ENCODE data around the gene BAIAP3. TPM values are rescaled to one million over a fixed set of nuclear protein-coding genes. Genes with fewer than 3 reads are reported as not detected.

BAIAP3 gene
- polyA plus RNA-seq, 3 donors = 5.9 to 7.8 (median 7.0) TPM

DNA sequence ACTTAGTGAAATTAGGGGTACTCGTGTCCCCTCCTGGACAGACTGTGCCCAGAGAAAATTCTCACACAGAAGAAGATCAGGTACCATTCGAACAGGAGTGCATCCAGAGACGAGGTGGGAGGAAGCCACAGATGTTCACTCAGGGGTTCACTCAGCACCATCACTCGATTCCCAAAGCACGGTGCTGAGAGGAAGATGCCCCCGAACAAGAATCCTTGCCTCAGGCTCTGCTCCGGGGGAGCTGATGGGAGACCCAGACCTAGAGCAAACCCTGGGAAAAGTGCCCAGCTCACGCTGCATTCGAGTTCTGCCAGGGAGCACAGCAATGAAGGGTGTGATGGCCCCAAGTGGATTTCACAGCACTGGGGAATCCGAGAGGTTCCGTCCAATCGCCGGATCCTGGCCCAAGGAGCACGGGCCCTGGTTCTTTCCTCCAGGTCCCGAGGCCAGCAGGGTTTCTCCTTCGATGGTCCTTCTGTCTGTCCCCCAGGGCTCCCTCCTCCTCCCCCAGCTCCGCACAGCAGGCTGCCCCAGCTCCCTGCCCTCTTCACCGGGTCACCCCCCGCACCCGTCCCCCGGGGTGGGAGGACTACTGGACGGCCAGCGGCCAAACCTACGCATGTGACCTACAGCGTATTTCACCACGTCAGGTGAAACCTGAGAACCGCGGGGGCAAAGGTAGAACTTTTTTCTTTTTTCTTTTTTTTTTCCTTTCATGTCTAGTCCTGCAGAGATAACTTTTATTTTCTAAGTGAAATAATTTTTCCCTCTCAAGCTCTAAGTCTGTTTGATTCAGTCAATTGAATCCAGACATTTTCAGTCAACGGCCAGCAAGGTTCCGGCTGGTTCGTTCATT lies 34.2 kb upstream of the BAIAP3 start:
- DNase-seq = no peak

- no peak for DNase-seq
Observed at GRCh38 chr16:1299868-1300203, 33.6 kb upstream of the BAIAP3 start.

DNA sequence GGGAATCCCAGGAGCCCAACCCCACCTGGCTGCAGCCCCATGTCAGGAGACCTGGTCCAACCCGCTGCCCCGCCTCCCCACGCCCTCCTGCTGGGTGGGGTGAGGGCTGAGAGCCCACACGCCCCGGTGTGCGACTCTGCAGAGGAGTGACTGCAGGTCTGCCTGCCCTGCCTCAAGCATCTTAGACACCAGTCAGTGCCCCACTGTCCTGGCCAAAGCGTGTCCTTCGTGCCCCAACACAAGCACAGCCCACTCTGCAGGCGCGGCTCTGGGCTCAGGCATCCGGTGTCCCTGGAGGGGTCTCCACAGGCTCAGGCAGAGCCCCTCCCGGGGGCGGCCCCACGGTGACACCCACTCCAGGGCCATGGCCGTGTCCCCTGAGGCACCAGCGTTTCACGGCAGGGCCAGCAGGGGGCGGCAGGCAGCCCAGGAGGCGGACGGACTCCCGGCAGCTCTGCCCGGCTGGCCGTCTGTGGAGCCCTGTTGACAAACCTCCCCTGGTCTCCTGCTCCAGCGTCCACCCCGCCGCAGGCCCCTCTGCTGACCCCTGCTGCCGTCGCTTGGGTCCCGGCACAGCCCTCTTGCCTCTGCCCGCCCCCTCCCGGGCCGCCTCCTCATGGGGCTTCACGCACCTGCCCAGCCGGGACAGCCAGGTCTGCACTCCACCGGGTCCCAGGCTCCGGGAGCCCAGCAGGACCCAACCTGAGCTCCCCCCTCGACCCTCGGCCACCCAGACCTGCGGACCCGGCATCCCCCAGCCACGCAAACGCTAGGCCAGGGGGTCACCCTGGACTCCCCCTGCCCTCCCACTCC lies 32.6 kb upstream of the BAIAP3 start:
- DNase-seq = peak; percentile 61

- DNase-seq = no peak
Observed at GRCh38 chr16:1301562-1301961, 31.9 kb upstream of the BAIAP3 start.

GRCh38 chr16:1305823-1306222 lies 27.6 kb upstream of the BAIAP3 start:
- DNase-seq = no peak

- no peak for DNase-seq
Observed at GRCh38 chr16:1306334-1306733, 27.1 kb upstream of the BAIAP3 start.

DNA sequence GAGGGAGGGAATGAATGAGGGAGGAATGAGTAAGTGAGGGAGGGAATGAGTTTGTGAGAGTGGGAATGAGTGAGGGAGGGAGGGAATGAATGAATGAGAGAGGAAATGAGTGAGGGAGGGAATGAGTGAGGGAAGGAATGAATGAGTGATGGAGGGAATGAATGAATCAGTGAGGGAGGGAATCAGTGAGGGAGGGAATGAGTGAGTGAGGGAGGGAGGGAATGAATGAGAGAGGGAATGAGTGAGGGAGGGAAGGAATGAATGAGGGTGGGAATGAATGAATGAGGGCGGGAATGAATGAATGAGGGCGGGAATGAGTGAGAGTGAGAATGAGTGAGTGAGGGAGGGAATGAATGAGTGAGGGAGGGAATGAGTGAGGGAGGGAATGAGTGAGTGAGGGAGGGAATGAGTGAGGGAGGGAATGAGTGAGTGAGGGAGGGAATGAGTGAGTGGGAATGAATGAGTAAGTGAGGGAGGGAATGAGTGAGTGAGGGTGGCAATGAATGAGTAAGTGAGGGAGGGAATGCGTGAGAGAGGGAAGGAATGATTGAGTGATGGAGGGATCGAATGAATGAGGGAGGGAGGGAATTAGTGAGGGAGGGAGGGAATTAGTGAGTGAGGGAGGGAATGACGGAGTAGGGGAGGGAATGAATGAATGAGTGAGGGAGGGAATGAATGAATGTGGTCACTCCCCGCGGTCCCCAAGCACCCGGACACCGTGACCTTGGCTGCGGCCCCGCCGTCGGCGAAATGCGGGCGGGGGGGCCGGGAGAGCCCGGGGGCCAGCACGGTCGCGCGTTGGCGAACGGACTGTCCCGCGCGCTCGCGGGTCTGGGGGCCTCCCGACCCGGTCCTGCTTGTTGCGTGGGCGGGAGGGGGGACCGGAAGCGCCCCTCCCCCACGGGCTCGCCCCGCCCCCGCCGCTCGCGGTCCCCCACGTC lies 25.1 kb upstream of the BAIAP3 start:
- DNase-seq = no peak

- peak; percentile 98 for DNase-seq
Observed at GRCh38 chr16:1308977-1309885, 24.2 kb upstream of the BAIAP3 start, which contains the start of gene UBE2I. Gene UBE2I (plus strand): TSS chr16:1309636. CDS start chr16:1314031, 4,395 bp downstream.

- no peak for DNase-seq
Observed at GRCh38 chr16:1309888-1310831, 23.3 kb upstream of the BAIAP3 start.

- DNase-seq = no peak
Observed at GRCh38 chr16:1310832-1311200, 22.6 kb upstream of the BAIAP3 start.

DNA sequence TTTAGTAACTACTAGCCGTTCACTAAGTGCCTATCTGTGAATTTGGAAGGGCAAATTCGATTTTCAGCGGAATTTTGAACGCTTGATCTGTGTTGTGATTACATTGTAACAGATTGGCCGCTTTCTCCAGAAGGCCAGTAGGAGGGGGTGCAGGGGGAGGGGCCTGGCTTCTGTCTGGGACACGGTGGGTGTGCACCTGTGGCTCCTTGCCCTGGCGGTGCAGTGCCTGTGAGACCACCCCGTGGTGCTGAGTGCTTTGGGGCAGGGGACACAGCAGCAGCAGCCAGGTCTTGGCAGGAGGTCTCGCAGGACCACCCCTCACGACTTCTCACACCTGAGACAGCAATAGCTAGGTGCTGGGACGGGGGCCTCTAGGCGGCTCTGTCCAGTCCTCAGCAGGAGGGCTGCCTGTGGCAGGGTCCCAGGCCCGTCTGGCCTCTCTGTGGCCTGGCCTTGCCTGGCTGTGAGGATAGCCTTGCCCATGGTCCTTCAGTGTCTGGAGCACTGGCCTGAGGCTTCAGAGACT lies 22.2 kb upstream of the BAIAP3 start:
- DNase-seq = no peak

DNA sequence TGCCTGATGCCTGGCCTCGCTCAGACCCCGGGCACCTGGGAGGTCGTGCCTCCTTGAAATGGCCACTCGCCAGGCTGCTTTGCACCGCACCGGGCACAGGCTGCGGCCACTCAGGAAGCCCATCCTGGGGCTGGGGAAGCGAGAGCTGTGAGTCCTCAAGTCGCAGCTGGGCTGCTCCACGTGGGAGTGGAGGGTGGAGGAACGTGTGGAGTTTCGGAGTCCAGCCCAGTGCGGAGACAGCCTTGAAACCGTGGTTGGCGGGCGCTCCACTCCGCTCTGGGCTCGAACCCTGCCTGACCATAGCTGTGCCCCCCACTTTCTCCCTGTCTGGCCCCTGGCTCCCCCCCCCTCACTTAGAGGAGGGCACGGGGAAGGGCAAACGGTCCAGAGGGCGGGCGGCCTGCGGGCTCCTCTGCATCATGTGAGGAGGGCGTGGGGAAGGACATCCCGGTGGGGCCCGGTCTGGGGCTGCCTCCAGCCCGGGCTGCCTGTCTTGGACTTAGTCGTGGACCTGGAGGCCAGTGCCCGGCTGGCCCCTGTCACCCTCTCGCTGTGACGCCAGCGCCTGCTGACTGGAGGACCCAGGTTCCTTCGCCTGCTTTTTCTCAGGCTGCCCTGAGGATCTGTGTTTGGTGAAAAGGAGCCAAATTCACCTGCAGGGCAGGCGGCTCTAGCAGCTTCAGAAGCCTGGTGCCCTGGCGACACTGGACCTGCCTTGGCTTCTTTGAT lies 21.5 kb upstream of the BAIAP3 start:
- no peak for DNase-seq

DNA sequence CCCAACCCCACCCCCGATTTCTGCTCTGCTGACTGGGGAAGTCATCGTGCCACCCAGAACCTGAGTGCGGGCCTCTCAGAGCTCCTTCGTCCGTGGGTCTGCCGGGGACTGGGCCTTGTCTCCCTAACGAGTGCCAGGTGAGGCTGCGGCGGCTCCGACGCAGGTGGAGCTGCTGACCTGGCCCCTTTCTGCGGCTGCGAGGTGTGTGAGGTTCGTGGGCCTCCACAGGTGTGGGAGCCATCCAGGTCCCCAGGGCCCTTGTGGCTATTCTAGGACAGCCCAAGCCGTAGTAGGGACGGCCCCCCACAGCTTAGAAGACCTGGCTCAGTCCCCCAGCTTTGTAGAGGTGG lies 21.0 kb upstream of the BAIAP3 start:
- no peak for DNase-seq

DNA sequence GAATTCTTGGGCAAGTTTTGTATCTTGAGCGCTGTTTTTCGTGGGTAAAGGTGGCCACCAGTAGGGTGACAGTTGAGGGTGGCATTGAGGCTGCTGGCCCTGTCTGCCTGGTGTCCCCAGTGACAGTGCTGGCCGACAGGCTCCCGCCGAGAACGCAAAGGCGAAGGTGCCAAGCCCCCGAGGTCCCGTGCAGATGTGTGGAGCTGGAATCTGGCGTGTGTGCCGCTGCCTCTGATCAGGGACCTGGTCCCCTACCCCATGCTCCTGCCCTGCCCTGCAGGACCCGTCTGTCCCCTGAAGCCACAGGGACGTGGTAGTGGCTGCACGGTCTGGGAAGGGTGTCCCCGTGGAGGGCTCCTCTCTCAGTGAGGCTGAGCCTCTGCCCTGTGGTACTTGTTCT lies 20.5 kb upstream of the BAIAP3 start:
- DNase-seq = no peak

DNA sequence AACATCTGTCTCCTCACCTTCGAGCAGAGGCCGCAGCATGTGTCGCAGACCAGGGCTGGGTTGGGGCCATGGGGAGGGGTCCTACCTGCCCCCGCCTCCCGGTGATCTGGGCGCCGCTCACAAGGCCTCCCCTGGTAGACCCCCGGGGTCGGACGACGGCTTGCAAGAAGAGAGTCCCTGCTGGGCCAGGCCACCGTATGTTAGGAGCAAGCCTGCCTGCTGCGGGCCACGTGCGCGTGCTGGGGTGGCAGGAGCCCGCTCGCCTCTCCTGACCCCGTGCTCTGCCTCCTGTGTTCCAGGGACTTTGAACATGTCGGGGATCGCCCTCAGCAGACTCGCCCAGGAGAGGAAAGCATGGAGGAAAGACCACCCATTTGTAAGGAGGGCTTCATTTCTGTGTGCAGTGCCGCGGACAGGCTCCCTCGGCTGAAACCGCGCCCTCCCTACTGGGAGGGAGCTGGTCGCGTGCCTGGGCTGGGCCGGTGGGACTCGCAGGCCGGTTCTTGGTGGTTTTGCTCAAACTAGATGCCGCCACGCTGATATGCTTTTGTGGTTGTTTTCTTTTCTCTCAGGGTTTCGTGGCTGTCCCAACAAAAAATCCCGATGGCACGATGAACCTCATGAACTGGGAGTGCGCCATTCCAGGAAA lies 19.6 kb upstream of the BAIAP3 start:
- DNase-seq = no peak

GRCh38 chr16:1314399-1315068 lies 18.9 kb upstream of the BAIAP3 start:
- no peak for DNase-seq
